OCI-LY3 (cell line): ENCODE measurements around the gene EPS8L1.

ENCODE experiments used
- H2AFZ ChIP-seq: fragments of 200-600, 300-600 bp; shearing (Covaris generic); 2 replicates; pipeline ENCODE4 v1.6.0; 2014; ENCODE audit warnings: antibody characterized with exemption, low read depth, low read length
- H3K27ac ChIP-seq: fragments of 200-600, 300-600 bp; sonication (generic); 2 replicates; pipeline ENCODE4 v1.5.1; 2014; ENCODE audit warnings: mild to moderate bottlenecking, low read length, moderate library complexity, mixed read lengths
- H3K27me3 ChIP-seq: fragments of 200-600, 300-600 bp; sonication (generic); 2 replicates; pipeline ENCODE4 v1.6.1; 2014; ENCODE audit warnings: low read depth, low read length, mixed read lengths
- H3K36me3 ChIP-seq: fragments of 200-600, 300-600 bp; sonication (generic); replicated peaks from 2 replicates; pipeline ENCODE3; 2014; ENCODE audit warnings: low read depth, low read length, mixed read lengths
- H3K4me1 ChIP-seq: fragments of 300-600, 200-600 bp; sonication (generic); 2 replicates; pipeline ENCODE4 v1.6.1; 2014; ENCODE audit warnings: low read length, mixed read lengths
- H3K4me2 ChIP-seq: fragments of 200-600, 300-600 bp; sonication (generic); 2 replicates; pipeline ENCODE4 v1.6.1; 2014; ENCODE audit warnings: low read length, mixed read lengths
- H3K4me3 ChIP-seq: fragments of 300-600, 200-600 bp; sonication (generic); 2 replicates; pipeline ENCODE4 v1.5.1; 2014; ENCODE audit warnings: antibody characterized with exemption, mild to moderate bottlenecking, low read length, moderate library complexity
- H3K79me2 ChIP-seq: fragments of 300-600, 200-600 bp; shearing (Covaris generic); 2 replicates; pipeline ENCODE4 v1.6.1; 2014; ENCODE audit warnings: mild to moderate bottlenecking, low read length, mixed read lengths
- H3K9ac ChIP-seq: fragments of 300-600, 200-600 bp; shearing (Covaris generic); 2 replicates; pipeline ENCODE4 v1.6.0; 2014; ENCODE audit warnings: mild to moderate bottlenecking, low read length, moderate library complexity
- H3K9me3 ChIP-seq: fragments of 200-600, 300-600 bp; shearing (Covaris generic); 2 replicates; pipeline ENCODE4 v1.6.1; 2014; ENCODE audit warnings: low read length, mixed read lengths; ENCODE audit not compliant: insufficient read depth
- H4K20me1 ChIP-seq: fragments of 200-600, 300-600 bp; sonication (generic); 2 replicates; pipeline ENCODE4 v1.6.1; 2016; ENCODE audit warnings: low read length, mixed read lengths; ENCODE audit not compliant: insufficient read depth
- EZH2phosphoT487 ChIP-seq: fragments of 200-600 bp; shearing (Covaris generic); IDR thresholded peaks from 2 replicates; pipeline ENCODE4 v1.6.1; 2018; ENCODE audit warnings: antibody characterized with exemption, mixed run types, low read depth
- TF ChIP-seq, protein P1 (sequence below): fragments of 200-600, 300-600 bp; sonication (generic); IDR thresholded peaks from 2 replicates; pipeline ENCODE4 v1.5.1; 2014; ENCODE audit warnings: antibody characterized with exemption, low read length, low read depth

Gene EPS8L1

GRCh38 chr19:55134736-55135135 is 59.1 kb downstream of the EPS8L1 start:
- H2AFZ ChIP-seq: no peak overlapping the region
- H3K36me3 ChIP-seq: no peaks in the 10 kb centered on the region
- no peaks in the 10 kb centered on the region for H3K79me2 ChIP-seq
- no peak overlapping the region for H3K27ac ChIP-seq
- TF ChIP-seq, protein P1, sequence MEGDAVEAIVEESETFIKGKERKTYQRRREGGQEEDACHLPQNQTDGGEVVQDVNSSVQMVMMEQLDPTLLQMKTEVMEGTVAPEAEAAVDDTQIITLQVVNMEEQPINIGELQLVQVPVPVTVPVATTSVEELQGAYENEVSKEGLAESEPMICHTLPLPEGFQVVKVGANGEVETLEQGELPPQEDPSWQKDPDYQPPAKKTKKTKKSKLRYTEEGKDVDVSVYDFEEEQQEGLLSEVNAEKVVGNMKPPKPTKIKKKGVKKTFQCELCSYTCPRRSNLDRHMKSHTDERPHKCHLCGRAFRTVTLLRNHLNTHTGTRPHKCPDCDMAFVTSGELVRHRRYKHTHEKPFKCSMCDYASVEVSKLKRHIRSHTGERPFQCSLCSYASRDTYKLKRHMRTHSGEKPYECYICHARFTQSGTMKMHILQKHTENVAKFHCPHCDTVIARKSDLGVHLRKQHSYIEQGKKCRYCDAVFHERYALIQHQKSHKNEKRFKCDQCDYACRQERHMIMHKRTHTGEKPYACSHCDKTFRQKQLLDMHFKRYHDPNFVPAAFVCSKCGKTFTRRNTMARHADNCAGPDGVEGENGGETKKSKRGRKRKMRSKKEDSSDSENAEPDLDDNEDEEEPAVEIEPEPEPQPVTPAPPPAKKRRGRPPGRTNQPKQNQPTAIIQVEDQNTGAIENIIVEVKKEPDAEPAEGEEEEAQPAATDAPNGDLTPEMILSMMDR: no peak
- no peak for TF ChIP-seq EZH2phosphoT487
- H3K4me2 ChIP-seq: peak overlapping the region; percentile 50
- no peaks in the 10 kb centered on the region for H3K9me3 ChIP-seq
- peaks cover 20% of the 10 kb centered on the region for H3K27me3 ChIP-seq
- peak overlapping the region; percentile 40 for H3K4me3 ChIP-seq
- H3K9ac ChIP-seq: 0 out of 2 replicates have a peak overlapping the region, but pooled peaks have one; percentile 7
- H4K20me1 ChIP-seq: no peaks in the 10 kb centered on the region
- peaks cover 36% of the 10 kb centered on the region for H3K4me1 ChIP-seq

DNA sequence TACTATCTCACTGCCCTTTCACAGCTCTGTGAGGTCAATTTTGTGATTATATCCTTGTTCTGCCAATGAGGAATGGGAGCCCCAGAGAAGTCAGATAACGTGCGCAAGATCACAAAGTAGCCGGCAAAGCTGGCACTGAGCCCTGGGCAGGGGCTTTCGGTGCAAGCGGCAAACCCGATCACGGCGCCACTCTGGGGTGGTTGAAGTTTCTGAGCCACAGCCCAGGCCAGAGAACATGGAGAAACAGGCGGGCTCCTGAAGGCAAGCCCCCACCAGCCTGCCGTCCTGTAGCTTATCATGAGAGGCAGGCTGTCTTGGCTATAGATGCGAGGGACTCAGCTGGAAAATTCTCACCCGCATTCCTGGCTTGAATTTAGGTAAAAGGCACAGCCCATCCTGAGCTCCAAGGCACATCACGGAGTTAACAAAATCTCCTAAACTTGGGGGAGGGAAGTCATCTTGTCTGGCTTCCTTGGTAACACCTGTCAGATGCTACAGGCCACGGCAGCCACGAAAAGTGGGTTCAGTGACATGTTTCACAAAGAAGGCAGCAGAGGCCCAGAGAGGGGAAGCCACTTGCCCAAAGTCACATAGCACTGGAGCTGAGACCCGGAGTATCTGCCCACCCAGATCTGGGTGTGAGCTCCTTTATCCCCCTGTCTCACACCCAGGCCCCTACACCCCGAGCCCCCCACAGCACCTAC is 60.9 kb downstream of the EPS8L1 start:
- no peak overlapping the region for H3K4me3 ChIP-seq
- no peaks in the 10 kb centered on the region for H4K20me1 ChIP-seq
- H3K4me2 ChIP-seq: no peak overlapping the region
- H2AFZ ChIP-seq: no peak overlapping the region
- no peaks in the 10 kb centered on the region for H3K9me3 ChIP-seq
- H3K79me2 ChIP-seq: no peaks in the 10 kb centered on the region
- peaks cover 16% of the 10 kb centered on the region for H3K27me3 ChIP-seq
- no peaks in the 10 kb centered on the region for H3K36me3 ChIP-seq
- H3K4me1 ChIP-seq: peaks cover 38% of the 10 kb centered on the region
- no peak overlapping the region for H3K27ac ChIP-seq
- TF ChIP-seq EZH2phosphoT487: no peak
- TF ChIP-seq, protein P1: no peak
- H3K9ac ChIP-seq: no peak overlapping the region
